Measurements from ENCODE around the gene TEX35.

Gene TEX35

DNA sequence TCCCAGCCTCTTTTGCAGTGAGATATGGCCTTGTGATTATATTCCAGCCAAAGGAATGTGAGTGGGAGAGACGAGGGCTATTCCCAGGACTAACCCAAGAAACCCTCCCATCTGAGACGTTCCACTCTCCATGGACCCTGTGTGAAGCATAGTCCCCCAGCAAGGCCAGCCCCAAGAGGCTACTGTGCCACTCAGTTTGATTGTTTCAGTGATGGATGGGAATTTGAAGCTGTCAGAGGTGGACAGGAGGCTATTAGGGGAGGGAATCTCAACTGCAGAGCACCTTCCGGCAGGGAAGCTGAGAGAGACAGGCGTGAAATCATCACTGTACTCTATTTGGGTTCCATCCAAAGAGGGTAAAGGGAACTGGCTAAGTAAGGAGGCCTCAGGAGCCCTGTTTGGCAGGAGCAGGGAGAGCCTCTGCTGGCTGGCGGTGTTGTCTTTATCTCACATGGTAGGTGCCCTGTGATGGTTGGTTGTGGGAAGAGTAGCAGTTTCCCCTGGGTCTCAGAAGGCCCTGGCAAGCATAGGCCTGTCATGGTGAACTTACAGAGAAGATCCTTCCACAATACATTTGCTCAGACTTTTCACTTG lies 3.4 kb upstream of the TEX35 start:
- H3K4me3 ChIP-seq (replicated peaks in 1 of 2; ENCODE audit: low read depth in 2 of 2, low read length in 2 of 2), result no peak overlapping the region
- TF ChIP-seq, protein P1, sequence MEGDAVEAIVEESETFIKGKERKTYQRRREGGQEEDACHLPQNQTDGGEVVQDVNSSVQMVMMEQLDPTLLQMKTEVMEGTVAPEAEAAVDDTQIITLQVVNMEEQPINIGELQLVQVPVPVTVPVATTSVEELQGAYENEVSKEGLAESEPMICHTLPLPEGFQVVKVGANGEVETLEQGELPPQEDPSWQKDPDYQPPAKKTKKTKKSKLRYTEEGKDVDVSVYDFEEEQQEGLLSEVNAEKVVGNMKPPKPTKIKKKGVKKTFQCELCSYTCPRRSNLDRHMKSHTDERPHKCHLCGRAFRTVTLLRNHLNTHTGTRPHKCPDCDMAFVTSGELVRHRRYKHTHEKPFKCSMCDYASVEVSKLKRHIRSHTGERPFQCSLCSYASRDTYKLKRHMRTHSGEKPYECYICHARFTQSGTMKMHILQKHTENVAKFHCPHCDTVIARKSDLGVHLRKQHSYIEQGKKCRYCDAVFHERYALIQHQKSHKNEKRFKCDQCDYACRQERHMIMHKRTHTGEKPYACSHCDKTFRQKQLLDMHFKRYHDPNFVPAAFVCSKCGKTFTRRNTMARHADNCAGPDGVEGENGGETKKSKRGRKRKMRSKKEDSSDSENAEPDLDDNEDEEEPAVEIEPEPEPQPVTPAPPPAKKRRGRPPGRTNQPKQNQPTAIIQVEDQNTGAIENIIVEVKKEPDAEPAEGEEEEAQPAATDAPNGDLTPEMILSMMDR (IDR thresholded peaks at IDR 0.05; ENCODE audit: low read depth, low read length), result no peak
- no peak for DNase-seq (ENCODE audit: low read depth in 2 of 2)

- no peak overlapping the region for H3K4me3 ChIP-seq (replicated peaks in 1 of 2; ENCODE audit: low read depth in 2 of 2, low read length in 2 of 2)
- TF ChIP-seq, protein P1 (IDR thresholded peaks at IDR 0.05; ENCODE audit: low read depth, low read length), result no peak
- no peak for DNase-seq (ENCODE audit: low read depth in 2 of 2)
Measured at GRCh38 chr1:178510155-178510554, 2.8 kb upstream of the TEX35 start.

- H3K4me3 ChIP-seq (replicated peaks in 1 of 2; ENCODE audit: low read depth in 2 of 2, low read length in 2 of 2), result no peak overlapping the region
- TF ChIP-seq, protein P1 (IDR thresholded peaks at IDR 0.05; ENCODE audit: low read depth, low read length), result no peak
- peak; percentile 35 to 78 for DNase-seq (ENCODE audit: low read depth in 2 of 2)
Measured at GRCh38 chr1:178513278-178513983, 522 bp downstream of the TEX35 start.

DNA sequence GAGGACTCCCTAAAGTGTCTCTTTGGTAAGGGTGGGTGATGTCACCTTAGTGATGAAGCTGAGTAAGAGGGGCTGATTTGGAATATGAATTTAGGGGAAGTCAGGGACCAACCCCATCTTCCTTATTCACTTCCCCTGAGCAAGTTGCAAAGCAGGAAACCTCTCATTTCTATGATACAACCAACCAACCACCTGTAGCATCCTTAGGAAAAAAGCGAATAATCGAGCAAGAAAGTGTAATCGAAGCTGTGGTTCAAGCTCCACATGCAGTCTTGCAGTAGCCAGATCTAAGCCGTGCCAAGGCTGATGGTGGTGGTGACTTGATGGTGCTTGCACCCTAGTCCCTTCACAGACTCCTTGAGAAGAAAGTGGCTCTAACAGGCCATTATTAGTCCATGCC lies 3.2 kb downstream of the TEX35 start:
- H3K4me3 ChIP-seq (replicated peaks in 1 of 2; ENCODE audit: low read depth in 2 of 2, low read length in 2 of 2), result no peak overlapping the region
- TF ChIP-seq, protein P1 (IDR thresholded peaks at IDR 0.05; ENCODE audit: low read depth, low read length), result no peak
- no peak for DNase-seq (ENCODE audit: low read depth in 2 of 2)

DNA sequence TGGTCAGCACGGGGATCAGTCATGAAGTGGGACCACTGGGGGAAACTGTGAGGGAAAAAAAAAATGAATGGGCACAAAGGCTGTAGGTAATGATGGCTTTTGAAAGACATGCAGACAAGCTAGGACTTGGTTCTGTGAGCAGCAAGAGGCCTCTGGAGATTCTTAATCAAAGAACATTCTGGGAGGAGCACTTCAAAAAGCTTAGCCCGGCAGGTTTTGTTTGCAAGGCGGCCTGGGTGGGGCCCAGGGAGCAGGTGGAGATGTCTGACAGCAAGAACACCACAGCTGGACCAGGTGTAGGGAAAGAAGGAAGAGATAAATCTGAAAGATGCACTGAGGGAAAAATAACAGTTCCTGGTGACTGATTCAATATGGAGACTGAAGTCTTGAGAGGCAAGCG lies 6.0 kb downstream of the TEX35 start:
- TF ChIP-seq, protein P1 (IDR thresholded peaks at IDR 0.05; ENCODE audit: low read depth, low read length), result no peak
- no peak for DNase-seq (ENCODE audit: low read depth in 2 of 2)
- H3K4me3 ChIP-seq (replicated peaks in 1 of 2; ENCODE audit: low read depth in 2 of 2, low read length in 2 of 2), result no peak overlapping the region

DNA sequence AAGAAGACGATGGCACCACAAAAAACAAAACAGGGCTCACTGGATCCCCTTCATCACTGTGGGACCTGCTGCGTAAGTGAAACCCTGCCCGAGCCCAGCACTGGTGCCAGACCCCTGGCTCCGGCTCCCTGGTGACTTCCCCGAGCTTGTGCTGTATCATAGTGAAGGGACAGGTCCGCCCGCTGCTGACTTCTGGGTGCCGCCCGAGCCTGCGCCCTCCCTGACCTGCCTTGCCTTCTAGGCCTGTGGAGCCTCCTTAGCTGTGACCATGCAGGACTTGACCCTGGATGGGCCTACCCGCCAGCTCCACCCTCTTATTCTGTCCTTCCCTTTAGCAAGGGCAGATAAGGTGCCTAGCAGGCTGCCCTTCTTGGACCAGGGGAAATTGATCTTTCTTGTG lies 7.9 kb downstream of the TEX35 start:
- no peak for DNase-seq (ENCODE audit: low read depth in 2 of 2)
- TF ChIP-seq, protein P1 (IDR thresholded peaks at IDR 0.05; ENCODE audit: low read depth, low read length), result no peak
- no peak overlapping the region for H3K4me3 ChIP-seq (replicated peaks in 1 of 2; ENCODE audit: low read depth in 2 of 2, low read length in 2 of 2)

Measured in cardiac fibroblast (primary cell).